ENCODE results near the gene FYB2. TPM values are rescaled to one million over a fixed set of nuclear protein-coding genes. Genes with fewer than 3 reads are reported as not detected.

The FYB2 gene
- total RNA-seq, 4 donors from 2014 or later, result not detected

GRCh38 chr1:56831871-56832693, 12.9 kb upstream of the FYB2 start:
- H3K9me3 ChIP-seq, result no peaks in the 10 kb centered on the region
- H3K27me3 ChIP-seq, result peaks cover 0 to 8% (median 0%) of the 10 kb centered on the region in 4 donors
- intact Hi-C loops (cut with DNase I), result loop anchor here (2.0 to 5.0 kb wide), 2 partner anchors 1215 to 1330 kb away; no protein-coding TSS in a partner anchor
- DNase-seq (ENCODE audit: extremely low spot score), result no peak
- H3K27ac ChIP-seq (replicated peaks in 1 of 4), result peak overlapping the region; percentile 31 to 61 (median 47)
- peaks cover 0 to 10% (median 7%) of the 10 kb centered on the region in 4 donors for H3K4me1 ChIP-seq
- H3K36me3 ChIP-seq, result no peaks in the 10 kb centered on the region
- WGBS, result 8% methylated on average over 8 of the region's 8 CpGs
- peak overlapping the region in 3 of 4 donors; percentile 12 to 26 (median 19) for H3K4me3 ChIP-seq
- no peak for TF ChIP-seq POLR2A (IDR thresholded peaks at IDR 0.05; ENCODE audit: low read depth)
- peak; percentile 97 to 98 (median 97) for TF ChIP-seq CTCF (IDR thresholded peaks at IDR 0.05)
- no peak for TF ChIP-seq EP300 (IDR thresholded peaks at IDR 0.05)
- TF ChIP-seq POLR2AphosphoS5 (IDR thresholded peaks at IDR 0.05), result peak; percentile 29 to 84

GRCh38 chr1:56830052-56830451, 10.8 kb upstream of the FYB2 start:
- H3K27ac ChIP-seq (replicated peaks in 1 of 4), result no peak overlapping the region
- no peak for DNase-seq (ENCODE audit: extremely low spot score)
- 86% methylated on average over 4 of the region's 4 CpGs for WGBS
- TF ChIP-seq CTCF (IDR thresholded peaks at IDR 0.05) (no peak), EP300 (IDR thresholded peaks at IDR 0.05) (no peak), POLR2A (IDR thresholded peaks at IDR 0.05; ENCODE audit: low read depth) (no peak), POLR2AphosphoS5 (IDR thresholded peaks at IDR 0.05) (no peak)
- no peaks in the 10 kb centered on the region for H3K9me3 ChIP-seq
- no peak overlapping the region for H3K4me3 ChIP-seq
- no peaks in the 10 kb centered on the region for H3K36me3 ChIP-seq
- intact Hi-C loops (cut with DNase I), result loop anchor here (2.0 to 5.0 kb wide), 2 partner anchors 1217 to 1332 kb away; no protein-coding TSS in a partner anchor
- peaks cover 0 to 8% (median 0%) of the 10 kb centered on the region in 4 donors for H3K27me3 ChIP-seq
- H3K4me1 ChIP-seq, result peaks cover 0 to 10% (median 7%) of the 10 kb centered on the region in 4 donors

- peaks cover 0 to 8% (median 0%) of the 10 kb centered on the region in 4 donors for H3K27me3 ChIP-seq
- TF ChIP-seq POLR2AphosphoS5 (IDR thresholded peaks at IDR 0.05) (no peak), POLR2A (IDR thresholded peaks at IDR 0.05; ENCODE audit: low read depth) (no peak)
- no peaks in the 10 kb centered on the region for H3K9me3 ChIP-seq
- no peak overlapping the region for H3K4me3 ChIP-seq
- no peaks in the 10 kb centered on the region for H3K36me3 ChIP-seq
- no peak for DNase-seq (ENCODE audit: extremely low spot score)
- H3K4me1 ChIP-seq, result peaks cover 0 to 7% (median 2%) of the 10 kb centered on the region in 4 donors
- no peak overlapping the region for H3K27ac ChIP-seq (replicated peaks in 1 of 4)
- intact Hi-C loops (cut with DNase I), result no loop called here
These were observed 8.5 kb upstream of the FYB2 start for GRCh38 chr1:56827711-56828110.

- no peak for DNase-seq (ENCODE audit: extremely low spot score)
- H3K36me3 ChIP-seq, result no peaks in the 10 kb centered on the region
- intact Hi-C loops (cut with DNase I), result no loop called here
- no peaks in the 10 kb centered on the region for H3K9me3 ChIP-seq
- no peaks in the 10 kb centered on the region for H3K27me3 ChIP-seq
- no peak overlapping the region for H3K4me3 ChIP-seq
- H3K4me1 ChIP-seq, result peaks cover 6 to 11% (median 10%) of the 10 kb centered on the region in 4 donors
- no peak overlapping the region for H3K27ac ChIP-seq (replicated peaks in 1 of 4)
- WGBS, result 67% methylated on average over 4 of the region's 4 CpGs
- no peak for TF ChIP-seq CTCF (IDR thresholded peaks at IDR 0.05)
- no peak for TF ChIP-seq POLR2AphosphoS5 (IDR thresholded peaks at IDR 0.05)
- TF ChIP-seq POLR2A (IDR thresholded peaks at IDR 0.05; ENCODE audit: low read depth), result no peak
- TF ChIP-seq EP300 (IDR thresholded peaks at IDR 0.05), result no peak
These were observed 6.2 kb upstream of the FYB2 start for GRCh38 chr1:56825436-56825835.

- H3K4me3 ChIP-seq, result no peak overlapping the region
- no peak for DNase-seq (ENCODE audit: extremely low spot score)
- no peaks in the 10 kb centered on the region for H3K9me3 ChIP-seq
- WGBS, result 100% methylated on average over 1 of the region's 1 CpG
- no peak overlapping the region for H3K27ac ChIP-seq (replicated peaks in 1 of 4)
- peaks cover 6 to 12% (median 10%) of the 10 kb centered on the region in 4 donors for H3K4me1 ChIP-seq
- H3K36me3 ChIP-seq, result no peaks in the 10 kb centered on the region
- no peaks in the 10 kb centered on the region for H3K27me3 ChIP-seq
- intact Hi-C loops (cut with DNase I), result no loop called here
- TF ChIP-seq POLR2A (IDR thresholded peaks at IDR 0.05; ENCODE audit: low read depth) (no peak), CTCF (IDR thresholded peaks at IDR 0.05) (no peak), EP300 (IDR thresholded peaks at IDR 0.05) (no peak), POLR2AphosphoS5 (IDR thresholded peaks at IDR 0.05) (no peak)
These were observed 5.7 kb upstream of the FYB2 start for GRCh38 chr1:56824938-56825337.

Data from esophagus muscularis mucosa (tissue), 4 donors.